DOHH2 (cell line): ENCODE measurements around the gene RAB17.

ENCODE experiments used
- H3F3A ChIP-seq: fragments of 200-600 bp; sonication (generic), shearing (Covaris generic); 2 replicates; pipeline ENCODE4 v1.6.0; 2016; ENCODE audit warnings: antibody characterized with exemption, mild to moderate bottlenecking; ENCODE audit not compliant: control insufficient read depth, insufficient read depth
- H3K27ac ChIP-seq: fragments of 200-600 bp; sonication (generic); 2 replicates; pipeline ENCODE4 v1.5.1; 2014; ENCODE audit warnings: low read depth, mild to moderate bottlenecking, low read length, moderate library complexity
- H3K27me3 ChIP-seq: fragments of 200-600 bp; sonication (generic); 2 replicates; pipeline ENCODE4 v1.6.1; 2014; ENCODE audit warnings: mild to moderate bottlenecking, low read length, mixed read lengths; ENCODE audit not compliant: control insufficient read depth
- H3K36me3 ChIP-seq: fragments of 200-600 bp; sonication (generic); 2 replicates; pipeline ENCODE4 v1.6.1; 2014; ENCODE audit warnings: mild to moderate bottlenecking, low read length, moderate library complexity, mixed read lengths; ENCODE audit not compliant: control insufficient read depth
- H3K4me1 ChIP-seq: fragments of 200-600 bp; sonication (generic); 2 replicates; pipeline ENCODE4 v1.6.1; 2014; ENCODE audit warnings: mild to moderate bottlenecking, low read length, mixed read lengths; ENCODE audit not compliant: control insufficient read depth
- H3K4me2 ChIP-seq: fragments of 200-600 bp; sonication (generic); 2 replicates; pipeline ENCODE4 v1.6.0; 2014; ENCODE audit warnings: mild to moderate bottlenecking, low read length, moderate library complexity
- H3K4me3 ChIP-seq: fragments of 200-600 bp; sonication (generic); 2 replicates; pipeline ENCODE4 v1.5.1; 2014; ENCODE audit warnings: mild to moderate bottlenecking, low read length, mixed read lengths
- H3K79me2 ChIP-seq: fragments of 200-600 bp; sonication (generic); 2 replicates; pipeline ENCODE4 v1.6.1; 2014; ENCODE audit warnings: mild to moderate bottlenecking, low read length, mixed read lengths; ENCODE audit not compliant: control insufficient read depth
- H3K9me2 ChIP-seq: fragments of 200-600 bp; sonication (generic); replicated peaks from 2 replicates; pipeline ENCODE4 v1.6.1; 2014; ENCODE audit warnings: mild to moderate bottlenecking, low read length, mixed read lengths; ENCODE audit not compliant: control insufficient read depth
- H3K9me3 ChIP-seq: fragments of 200-600 bp; sonication (generic); 2 replicates; pipeline ENCODE4 v1.6.1; 2014; ENCODE audit warnings: antibody characterized with exemption, low read length, mixed read lengths; ENCODE audit not compliant: control insufficient read depth, insufficient read depth
- H4K20me1 ChIP-seq: fragments of 200-600 bp; sonication (generic); 2 replicates; pipeline ENCODE4 v1.6.0; 2014; ENCODE audit warnings: low read depth, mild to moderate bottlenecking, antibody characterized with exemption, low read length, moderate library complexity; ENCODE audit not compliant: control insufficient read depth, insufficient read depth
- EZH2phosphoT487 ChIP-seq: fragments of 200-600 bp; sonication (generic); IDR thresholded peaks from 2 replicates; pipeline ENCODE4 v1.6.1; 2017; ENCODE audit warnings: borderline replicate concordance, mild to moderate bottlenecking, antibody characterized with exemption, low read length, moderate library complexity, mixed read lengths
- TF ChIP-seq, protein P1 (sequence below): fragments of 200-600 bp; sonication (generic); IDR thresholded peaks from one replicate; pipeline ENCODE4 v1.5.1; 2014; ENCODE audit warnings: antibody characterized with exemption, mild to moderate bottlenecking, low read depth, low read length; ENCODE audit not compliant: poor library complexity, severe bottlenecking

Gene RAB17

DNA sequence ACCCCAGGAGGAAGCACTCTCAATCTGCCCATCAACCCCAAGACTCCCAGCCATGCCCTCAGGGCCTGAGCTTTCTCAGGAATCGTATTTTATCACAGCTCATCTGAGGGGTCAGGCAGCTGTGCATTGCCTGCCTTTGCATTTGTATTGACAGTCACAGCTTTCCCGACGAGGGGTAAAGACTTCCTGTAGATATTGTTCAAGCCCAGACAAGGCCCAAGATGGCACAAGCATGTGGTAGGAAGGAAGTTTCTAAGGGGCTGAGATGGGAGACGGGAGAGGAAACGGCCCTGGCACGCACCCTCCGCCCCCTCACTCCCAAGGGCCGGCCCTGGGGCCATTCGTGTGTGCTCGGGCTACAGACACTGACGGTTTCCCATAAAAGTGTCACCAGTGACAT is 58.4 kb downstream of the RAB17 start:
- no peak overlapping the region for H3K4me3 ChIP-seq
- TF ChIP-seq, protein P1, sequence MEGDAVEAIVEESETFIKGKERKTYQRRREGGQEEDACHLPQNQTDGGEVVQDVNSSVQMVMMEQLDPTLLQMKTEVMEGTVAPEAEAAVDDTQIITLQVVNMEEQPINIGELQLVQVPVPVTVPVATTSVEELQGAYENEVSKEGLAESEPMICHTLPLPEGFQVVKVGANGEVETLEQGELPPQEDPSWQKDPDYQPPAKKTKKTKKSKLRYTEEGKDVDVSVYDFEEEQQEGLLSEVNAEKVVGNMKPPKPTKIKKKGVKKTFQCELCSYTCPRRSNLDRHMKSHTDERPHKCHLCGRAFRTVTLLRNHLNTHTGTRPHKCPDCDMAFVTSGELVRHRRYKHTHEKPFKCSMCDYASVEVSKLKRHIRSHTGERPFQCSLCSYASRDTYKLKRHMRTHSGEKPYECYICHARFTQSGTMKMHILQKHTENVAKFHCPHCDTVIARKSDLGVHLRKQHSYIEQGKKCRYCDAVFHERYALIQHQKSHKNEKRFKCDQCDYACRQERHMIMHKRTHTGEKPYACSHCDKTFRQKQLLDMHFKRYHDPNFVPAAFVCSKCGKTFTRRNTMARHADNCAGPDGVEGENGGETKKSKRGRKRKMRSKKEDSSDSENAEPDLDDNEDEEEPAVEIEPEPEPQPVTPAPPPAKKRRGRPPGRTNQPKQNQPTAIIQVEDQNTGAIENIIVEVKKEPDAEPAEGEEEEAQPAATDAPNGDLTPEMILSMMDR, result no peak
- TF ChIP-seq EZH2phosphoT487, result no peak
- no peaks in the 10 kb centered on the region for H3K9me2 ChIP-seq
- H3K36me3 ChIP-seq, result no peaks in the 10 kb centered on the region
- no peak overlapping the region for H3K4me2 ChIP-seq
- H3K4me1 ChIP-seq, result peaks cover 25% of the 10 kb centered on the region
- H3F3A ChIP-seq, result no peaks in the 10 kb centered on the region
- H4K20me1 ChIP-seq, result no peaks in the 10 kb centered on the region
- no peaks in the 10 kb centered on the region for H3K9me3 ChIP-seq
- no peaks in the 10 kb centered on the region for H3K27me3 ChIP-seq
- H3K79me2 ChIP-seq, result no peaks in the 10 kb centered on the region
- no peak overlapping the region for H3K27ac ChIP-seq

GRCh38 chr2:237530472-237531433 is 59.8 kb downstream of the RAB17 start:
- Histone ChIP-seq H4K20me1 (no peaks in the 10 kb centered on the region), H3K36me3 (no peaks in the 10 kb centered on the region), H3K27me3 (no peaks in the 10 kb centered on the region), H3K27ac (peak overlapping the region; percentile 56), H3K9me2 (no peaks in the 10 kb centered on the region), H3K4me3 (no peak overlapping the region; the same call in 1 of the 2 replicates), H3K79me2 (no peaks in the 10 kb centered on the region), H3K9me3 (no peaks in the 10 kb centered on the region), H3F3A (no peaks in the 10 kb centered on the region), H3K4me1 (peaks cover 25% of the 10 kb centered on the region), H3K4me2 (peak overlapping the region; percentile 46)
- no peak for TF ChIP-seq EZH2phosphoT487
- TF ChIP-seq, protein P1, result no peak

- H3K79me2 ChIP-seq, result no peaks in the 10 kb centered on the region
- no peaks in the 10 kb centered on the region for H3K36me3 ChIP-seq
- TF ChIP-seq, protein P1, result no peak
- TF ChIP-seq EZH2phosphoT487, result no peak
- H3K9me2 ChIP-seq, result no peaks in the 10 kb centered on the region
- H3K27ac ChIP-seq, result peak overlapping the region; percentile 56
- no peaks in the 10 kb centered on the region for H3K27me3 ChIP-seq
- peak overlapping the region; percentile 46 for H3K4me2 ChIP-seq
- no peaks in the 10 kb centered on the region for H3K9me3 ChIP-seq
- H4K20me1 ChIP-seq, result no peaks in the 10 kb centered on the region
- H3F3A ChIP-seq, result no peaks in the 10 kb centered on the region
- H3K4me3 ChIP-seq, result peak overlapping the region; percentile 29
- H3K4me1 ChIP-seq, result peaks cover 25% of the 10 kb centered on the region
These were observed 60.8 kb downstream of the RAB17 start for GRCh38 chr2:237529452-237530402.
